GM12878 (cell line): ENCODE results near the gene PPM1K. TPM values are rescaled to one million over a fixed set of nuclear protein-coding genes. Genes with fewer than 3 reads are reported as not detected.

Experiments used
- CEBPB ChIP-seq, 2 experiments: fragments of 150-350 bp in 1 of 2; IDR thresholded peaks; 2 replicates each; pipeline ENCODE4 v1.6.1; 2012 to 2014; ENCODE audit warnings: low read depth in 2 of 2, low read length in 2 of 2, borderline replicate concordance in 1 of 2, inconsistent platforms in 1 of 2
- EED ChIP-seq: sonication (generic); IDR thresholded peaks from 2 replicates; pipeline ENCODE4 v1.6.1; 2016; ENCODE audit warnings: antibody characterized with exemption, low read depth
- GABPA ChIP-seq: IDR thresholded peaks from 2 replicates; pipeline ENCODE4 v1.6.1; 2014; ENCODE audit warnings: antibody characterized with exemption, low read depth, mild to moderate bottlenecking, inconsistent platforms
- IRF4 ChIP-seq: IDR thresholded peaks from 2 replicates; pipeline ENCODE4 v1.6.1; 2011; ENCODE audit warnings: low read depth, low read length
- NFIC ChIP-seq: IDR thresholded peaks from 2 replicates; pipeline ENCODE4 v1.6.1; 2012; ENCODE audit warnings: low read depth, mild to moderate bottlenecking, inconsistent platforms, low read length, moderate library complexity
- NR2C2 ChIP-seq: IDR thresholded peaks from 2 replicates; pipeline ENCODE4 v1.6.1; 2011; ENCODE audit warnings: borderline replicate concordance, low read depth; ENCODE audit not compliant: control insufficient read depth, insufficient read length
- RAD21 ChIP-seq: IDR thresholded peaks from 2 replicates; pipeline ENCODE4 v1.6.1; 2011; ENCODE audit warnings: mild to moderate bottlenecking, low read depth, low read length, moderate library complexity; ENCODE audit not compliant: insufficient read depth
- RAD51 ChIP-seq: fragments of 450-650 bp; IDR thresholded peaks from 2 replicates; pipeline ENCODE4 v1.6.1; 2016; ENCODE audit warnings: moderate library complexity, mild to moderate bottlenecking, inconsistent platforms
- SKIL ChIP-seq: fragments of 450-650 bp; IDR thresholded peaks from 2 replicates; pipeline ENCODE4 v1.6.1; 2017; ENCODE audit warnings: mild to moderate bottlenecking, low read depth, inconsistent platforms; ENCODE audit not compliant: poor library complexity, severe bottlenecking
- TAF1 ChIP-seq: IDR thresholded peaks from 2 replicates; pipeline ENCODE4 v1.6.1; 2011; ENCODE audit warnings: mild to moderate bottlenecking, low read depth, low read length, borderline replicate concordance
- USF1 ChIP-seq: IDR thresholded peaks from 2 replicates; pipeline ENCODE4 v1.6.1; 2011; ENCODE audit warnings: borderline replicate concordance, low read depth, mild to moderate bottlenecking, moderate library complexity, mixed read lengths, low read length; ENCODE audit not compliant: insufficient read depth; ENCODE audit errors: extremely low read length
- ZNF274 ChIP-seq: IDR thresholded peaks from one replicate; pipeline ENCODE4 v1.8.0; 2011; ENCODE audit not compliant: insufficient read length, insufficient read depth
- ZNF384 ChIP-seq: IDR thresholded peaks from 2 replicates; pipeline ENCODE4 v1.6.1; 2012; ENCODE audit warnings: low read depth, mild to moderate bottlenecking, low read length, improper control_type of control experiment, borderline replicate concordance
- polyA plus RNA-seq, 11 experiments: library from polyadenylated mRNA; depleted of rRNA in 4 of 11; unstranded in 6 of 11; stranded (reverse) in 5 of 11; fragments of >200 nt; fragmentation: Nextera tagmentation in 4 of 11; fragmentation: Illumina TruSeq in 1 of 11; extraction: Ambion mirVana in 4 of 11; extraction: Trizol in 1 of 11; gene quantifications; 1 replicate in 1 of 11; 2 replicates in 10 of 11; pipeline versions ENCODE4 v1.2.1 to v1.2.3, GENCODE V29; 2011 to 2016; ENCODE audit warnings: inconsistent platforms in 2 of 11, missing spikeins in 2 of 11, low read depth in 1 of 11
- total RNA-seq, 4 experiments: library from RNA; depleted of rRNA in 3 of 4; stranded (reverse); fragments of >200 nt in 3 of 4; fragmentation: Illumina TruSeq in 1 of 4; extraction: Trizol in 1 of 4; gene quantifications; 2 replicates each; pipeline versions ENCODE4 v1.2.1 to v1.2.3, GENCODE V29; 2013 to 2021

PPM1K gene
- total and polyA plus RNA-seq, 10 of the 15 experiments (the other 5 are each of a cell fraction or from before 2014, with no cell fraction given): 25.0 to 79.1 (median 36.9) TPM

GRCh38 chr4:88219099-88219498, 65.3 kb downstream of the PPM1K start (continued):
- TF ChIP-seq TAF1: no peak
- no peak for TF ChIP-seq ZNF384
- no peak for TF ChIP-seq GABPA
- no peak for TF ChIP-seq NFIC
- TF ChIP-seq CEBPB (IDR thresholded peaks at IDR 0.05; ENCODE audit: borderline replicate concordance in 1 of 2, low read depth in 2 of 2, low read length in 2 of 2): no peak
- TF ChIP-seq RAD51: peak; percentile 67
- TF ChIP-seq RAD21: peak; percentile 85
- TF ChIP-seq SKIL: no peak
- no peak for TF ChIP-seq IRF4
- TF ChIP-seq EED: no peak
- TF ChIP-seq ZNF274: no peak
- TF ChIP-seq USF1: no peak
- TF ChIP-seq NR2C2: no peak
